PC-9 (cell line): ENCODE measurements around the gene MMP20.

Experiments
- CTCF ChIP-seq: fragments of 200-600 bp; sonication (generic); conservative IDR thresholded peaks from 2 replicates; pipeline ENCODE4 v1.6.1; 2017; ENCODE audit warnings: mixed run types, antibody characterized with exemption, mild to moderate bottlenecking, moderate library complexity
- EZH2 ChIP-seq: fragments of 200-600 bp; sonication (generic); IDR thresholded peaks from 2 replicates; pipeline ENCODE4 v1.8.0; 2017; ENCODE audit warnings: antibody characterized with exemption, low read depth

GRCh38 chr11:102552447-102553194, 72.5 kb downstream of the MMP20 start:
- no peak for TF ChIP-seq CTCF
- TF ChIP-seq EZH2 = no peak
